ENCODE data around the gene ZNF598. TPM values are rescaled to one million over a fixed set of nuclear protein-coding genes. Genes with fewer than 3 reads are reported as not detected.

The ZNF598 gene
- polyA plus RNA-seq, 2 of the 4 experiments (the other 2 are of a cell fraction): 17.7 to 33.8 TPM

DNA sequence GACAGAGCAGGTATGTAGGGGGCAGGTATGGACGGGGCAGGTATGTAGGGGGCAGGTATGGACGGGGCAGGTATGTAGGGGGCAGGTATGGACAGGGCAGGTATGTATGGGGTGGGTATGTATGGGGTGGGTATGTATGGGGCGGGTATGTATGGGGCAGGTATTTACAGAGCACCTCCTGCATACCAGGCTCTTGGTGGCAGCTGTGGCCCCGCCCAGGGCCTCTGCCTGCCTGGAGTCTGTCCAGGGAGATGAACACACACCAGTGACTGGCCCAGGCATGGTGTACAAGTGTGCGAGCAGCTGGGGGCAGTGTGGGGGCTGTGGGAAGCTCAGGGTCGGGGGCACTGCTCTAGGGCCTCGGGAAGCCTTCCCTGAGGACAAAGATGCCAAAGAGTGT is 59.6 kb downstream of the ZNF598 start:
- WGBS (ENCODE audit: missing lambda C conversion rate): 34% methylated on average over 5 of the region's 7 CpGs
- ATAC-seq: peak; percentile 34 to 46
- TF ChIP-seq HOXB13 (CRISPR knock-in tag; IDR thresholded peaks at IDR 0.05; ENCODE audit: low read depth) (no peak), RCOR1 (IDR thresholded peaks at IDR 0.05; ENCODE audit: low read depth, low read length) (no peak), GATA3 (IDR thresholded peaks at IDR 0.05; ENCODE audit: borderline replicate concordance) (no peak), CHD2 (IDR thresholded peaks at IDR 0.05; ENCODE audit: low read length, partially characterized antibody) (no peak), NR3C1 (IDR thresholded peaks at IDR 0.05) (no peak), ZNF302 (CRISPR knock-in tag; IDR thresholded peaks at IDR 0.05) (no peak), HOXA7 (CRISPR knock-in tag; IDR thresholded peaks at IDR 0.05) (no peak)
- TF ChIP-seq, protein P1, sequence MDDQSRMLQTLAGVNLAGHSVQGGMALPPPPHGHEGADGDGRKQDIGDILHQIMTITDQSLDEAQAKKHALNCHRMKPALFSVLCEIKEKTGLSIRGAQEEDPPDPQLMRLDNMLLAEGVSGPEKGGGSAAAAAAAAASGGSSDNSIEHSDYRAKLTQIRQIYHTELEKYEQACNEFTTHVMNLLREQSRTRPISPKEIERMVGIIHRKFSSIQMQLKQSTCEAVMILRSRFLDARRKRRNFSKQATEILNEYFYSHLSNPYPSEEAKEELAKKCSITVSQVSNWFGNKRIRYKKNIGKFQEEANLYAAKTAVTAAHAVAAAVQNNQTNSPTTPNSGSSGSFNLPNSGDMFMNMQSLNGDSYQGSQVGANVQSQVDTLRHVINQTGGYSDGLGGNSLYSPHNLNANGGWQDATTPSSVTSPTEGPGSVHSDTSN (IDR thresholded peaks at IDR 0.05): no peak
- TF ChIP-seq, protein P2, sequence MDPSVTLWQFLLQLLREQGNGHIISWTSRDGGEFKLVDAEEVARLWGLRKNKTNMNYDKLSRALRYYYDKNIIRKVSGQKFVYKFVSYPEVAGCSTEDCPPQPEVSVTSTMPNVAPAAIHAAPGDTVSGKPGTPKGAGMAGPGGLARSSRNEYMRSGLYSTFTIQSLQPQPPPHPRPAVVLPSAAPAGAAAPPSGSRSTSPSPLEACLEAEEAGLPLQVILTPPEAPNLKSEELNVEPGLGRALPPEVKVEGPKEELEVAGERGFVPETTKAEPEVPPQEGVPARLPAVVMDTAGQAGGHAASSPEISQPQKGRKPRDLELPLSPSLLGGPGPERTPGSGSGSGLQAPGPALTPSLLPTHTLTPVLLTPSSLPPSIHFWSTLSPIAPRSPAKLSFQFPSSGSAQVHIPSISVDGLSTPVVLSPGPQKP (IDR thresholded peaks at IDR 0.05; ENCODE audit: low read depth, low read length): no peak
- Histone ChIP-seq H3K4me2 (no peak overlapping the region), H3K4me1 (no peaks in the 10 kb centered on the region), H3K27ac (no peak overlapping the region), H3K4me3 (no peak overlapping the region), H3K9me3 (no peaks in the 10 kb centered on the region)
- no peak for FAIRE-seq
- ChIA-PET CTCF (interaction anchor here (1.1 to 1.4 kb wide), 3 partner anchors 9 to 105 kb away, joined by 3 to 7 read pairs (median 3); partner anchors contain the start of gene NDUFB10), POLR2A (interaction anchor here (3.2 kb wide), 1 partner anchor 15 kb away, joined by 18 read pairs; the partner anchor contains the start of gene RPS2)
- no peak for DNase-seq (ENCODE audit: low read depth in 1 of 2, low spot score in 1 of 2)

DNA sequence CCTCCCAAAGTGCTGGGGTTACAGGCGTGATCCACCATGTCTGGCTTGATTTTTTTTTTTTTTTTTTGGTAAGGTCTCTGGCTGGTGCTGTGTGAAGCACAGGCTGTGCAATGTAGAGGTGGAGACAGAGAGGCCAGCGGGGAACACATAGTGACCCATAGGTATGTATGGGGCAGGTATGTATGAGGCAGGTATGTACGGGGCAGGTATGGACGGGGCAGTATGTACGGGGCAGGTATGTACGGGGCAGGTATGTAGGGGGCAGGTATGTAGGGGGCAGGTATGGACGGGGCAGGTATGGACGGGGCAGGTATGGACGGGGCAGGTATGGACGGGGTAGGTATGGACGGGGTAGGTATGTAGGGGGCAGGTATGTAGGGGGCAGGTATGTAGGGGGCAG is 60.1 kb downstream of the ZNF598 start:
- no peak overlapping the region for H3K4me3 ChIP-seq
- no peak for FAIRE-seq
- no peak for ATAC-seq
- CTCF ChIA-PET: interaction anchor here (0.6 to 1.4 kb wide), 5 partner anchors 10 to 139 kb away, joined by 3 to 7 read pairs (median 3); partner anchors contain the start of gene NDUFB10
- DNase-seq (ENCODE audit: low read depth in 1 of 2, low spot score in 1 of 2): no peak
- H3K9me3 ChIP-seq: no peaks in the 10 kb centered on the region
- 70% methylated on average over 6 of the region's 11 CpGs for WGBS (ENCODE audit: missing lambda C conversion rate)
- POLR2A ChIA-PET: no interaction called here
- no peak overlapping the region for H3K27ac ChIP-seq
- TF ChIP-seq MAZ (IDR thresholded peaks at IDR 0.05; ENCODE audit: borderline replicate concordance, low read depth, low read length): no peak
- TF ChIP-seq, protein P3, sequence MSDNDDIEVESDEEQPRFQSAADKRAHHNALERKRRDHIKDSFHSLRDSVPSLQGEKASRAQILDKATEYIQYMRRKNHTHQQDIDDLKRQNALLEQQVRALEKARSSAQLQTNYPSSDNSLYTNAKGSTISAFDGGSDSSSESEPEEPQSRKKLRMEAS (IDR thresholded peaks at IDR 0.05): no peak
- TF ChIP-seq, protein P4, sequence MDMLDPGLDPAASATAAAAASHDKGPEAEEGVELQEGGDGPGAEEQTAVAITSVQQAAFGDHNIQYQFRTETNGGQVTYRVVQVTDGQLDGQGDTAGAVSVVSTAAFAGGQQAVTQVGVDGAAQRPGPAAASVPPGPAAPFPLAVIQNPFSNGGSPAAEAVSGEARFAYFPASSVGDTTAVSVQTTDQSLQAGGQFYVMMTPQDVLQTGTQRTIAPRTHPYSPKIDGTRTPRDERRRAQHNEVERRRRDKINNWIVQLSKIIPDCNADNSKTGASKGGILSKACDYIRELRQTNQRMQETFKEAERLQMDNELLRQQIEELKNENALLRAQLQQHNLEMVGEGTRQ (IDR thresholded peaks at IDR 0.05): no peak
- TF ChIP-seq, protein P5, sequence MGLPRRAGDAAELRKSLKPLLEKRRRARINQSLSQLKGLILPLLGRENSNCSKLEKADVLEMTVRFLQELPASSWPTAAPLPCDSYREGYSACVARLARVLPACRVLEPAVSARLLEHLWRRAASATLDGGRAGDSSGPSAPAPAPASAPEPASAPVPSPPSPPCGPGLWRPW (IDR thresholded peaks at IDR 0.05): no peak
- no peak for TF ChIP-seq NPAS2 (CRISPR knock-in tag; IDR thresholded peaks at IDR 0.05; ENCODE audit: borderline replicate concordance)
- TF ChIP-seq HDAC2 (IDR thresholded peaks at IDR 0.05): no peak
- TF ChIP-seq POLR2A (IDR thresholded peaks at IDR 0.05; ENCODE audit: low read length): no peak
- TF ChIP-seq POLR2AphosphoS2 (conservative IDR thresholded peaks at IDR 0.05; ENCODE audit: low read length): no peak
- no peak for TF ChIP-seq SMC3 (IDR thresholded peaks at IDR 0.05)
- TF ChIP-seq KDM1A (IDR thresholded peaks at IDR 0.05; ENCODE audit: low read depth): no peak
- no peak for TF ChIP-seq ZFP36 (IDR thresholded peaks at IDR 0.05; ENCODE audit: borderline replicate concordance, partially characterized antibody)
- TF ChIP-seq EHMT2 (IDR thresholded peaks at IDR 0.05; ENCODE audit: low read depth): no peak
- TF ChIP-seq JUNB (IDR thresholded peaks at IDR 0.05): no peak
- no peak for TF ChIP-seq MYC (IDR thresholded peaks at IDR 0.05; ENCODE audit: borderline replicate concordance, low read length)
- TF ChIP-seq BHLHE40 (IDR thresholded peaks at IDR 0.05; ENCODE audit: low read depth, low read length): no peak
- TF ChIP-seq MAFK (IDR thresholded peaks at IDR 0.05; ENCODE audit: partially characterized antibody): no peak
- no peak for TF ChIP-seq CHD4 (IDR thresholded peaks at IDR 0.05; ENCODE audit: borderline replicate concordance)
- no peak for TF ChIP-seq ESRRA (IDR thresholded peaks at IDR 0.05; ENCODE audit: borderline replicate concordance, low read length)
- H3K4me2 ChIP-seq: no peak overlapping the region
- no peaks in the 10 kb centered on the region for H3K4me1 ChIP-seq

Small RNA genes within 50 kb of the gene (small RNA-seq; reads per million reads assigned to genes)
- gene AC005363.2 (0 to 1.7 (median 0) reads per million in 6 experiments), gene RN7SL219P (0 reads per million in 6 experiments), gene SNORA10 (0 reads per million in 6 experiments), gene SNORA64 (0 reads per million in 6 experiments)

Other genes with a start within 250 kb of the ZNF598 start
Only the 30 nearest of the 33 such genes appear.
- 105 and 118 TPM in 2 replicates for gene MRPS34, start 236.7 kb downstream of the ZNF598 start, polyA plus RNA-seq (2011; rRNA removed)
- 210 to 220 TPM (median 214 TPM) in 3 replicates for gene MRPS34, start 236.7 kb downstream of the ZNF598 start, polyA plus RNA-seq (2017; fragmentation: RNase III; extraction: RNeasy Plus Mini Kit Qiagen cat#74134 plus additional on column Dnase treatment)
- 9.2 and 10.6 TPM in 2 replicates for gene SPSB3, start 227.2 kb downstream of the ZNF598 start, polyA plus RNA-seq (2011; rRNA removed)
- gene SPSB3, start 227.2 kb downstream of the ZNF598 start, polyA plus RNA-seq (2017; fragmentation: RNase III; extraction: RNeasy Plus Mini Kit Qiagen cat#74134 plus additional on column Dnase treatment): 10.6 to 17.3 TPM (median 14.6 TPM) in 3 replicates
- 21.9 and 24.7 TPM in 2 replicates for gene NUBP2, start 226.9 kb downstream of the ZNF598 start, polyA plus RNA-seq (2011; rRNA removed)
- 58.9 to 65.3 TPM (median 60.7 TPM) in 3 replicates for gene NUBP2, start 226.9 kb downstream of the ZNF598 start, polyA plus RNA-seq (2017; fragmentation: RNase III; extraction: RNeasy Plus Mini Kit Qiagen cat#74134 plus additional on column Dnase treatment)
- gene IGFALS, start 216.1 kb downstream of the ZNF598 start, polyA plus RNA-seq (2011; rRNA removed): 0.08 TPM in 1 of 2 replicates, not detected in the other
- gene IGFALS, start 216.1 kb downstream of the ZNF598 start, polyA plus RNA-seq (2017; fragmentation: RNase III; extraction: RNeasy Plus Mini Kit Qiagen cat#74134 plus additional on column Dnase treatment): 0.05 to 0.08 TPM in 2 of 3 replicates, not detected in the other
- 27.2 and 34.9 TPM in 2 replicates for gene HAGH, start 183.0 kb downstream of the ZNF598 start, polyA plus RNA-seq (2011; rRNA removed)
- 58.7 to 66.4 TPM (median 59.8 TPM) in 3 replicates for gene HAGH, start 183.0 kb downstream of the ZNF598 start, polyA plus RNA-seq (2017; fragmentation: RNase III; extraction: RNeasy Plus Mini Kit Qiagen cat#74134 plus additional on column Dnase treatment)
- gene FAHD1, start 182.6 kb downstream of the ZNF598 start, polyA plus RNA-seq (2011; rRNA removed): 30.2 and 30.6 TPM in 2 replicates
- 63.2 to 68.4 TPM (median 64.5 TPM) in 3 replicates for gene FAHD1, start 182.6 kb downstream of the ZNF598 start, polyA plus RNA-seq (2017; fragmentation: RNase III; extraction: RNeasy Plus Mini Kit Qiagen cat#74134 plus additional on column Dnase treatment)
- gene MEIOB, start 137.7 kb downstream of the ZNF598 start, polyA plus RNA-seq (2011; rRNA removed): 7.5 and 9.1 TPM in 2 replicates
- 2.9 to 3.5 TPM (median 2.9 TPM) in 3 replicates for gene MEIOB, start 137.7 kb downstream of the ZNF598 start, polyA plus RNA-seq (2017; fragmentation: RNase III; extraction: RNeasy Plus Mini Kit Qiagen cat#74134 plus additional on column Dnase treatment)
- 1.1 and 1.5 TPM in 2 replicates for gene HS3ST6, start 91.4 kb downstream of the ZNF598 start, polyA plus RNA-seq (2011; rRNA removed)
- gene HS3ST6, start 91.4 kb downstream of the ZNF598 start, polyA plus RNA-seq (2017; fragmentation: RNase III; extraction: RNeasy Plus Mini Kit Qiagen cat#74134 plus additional on column Dnase treatment): 1.4 to 2.6 TPM (median 2.0 TPM) in 3 replicates
- gene MSRB1, start 66.6 kb downstream of the ZNF598 start, polyA plus RNA-seq (2011; rRNA removed): 27.7 and 34.4 TPM in 2 replicates
- 27.7 to 38.4 TPM (median 37.5 TPM) in 3 replicates for gene MSRB1, start 66.6 kb downstream of the ZNF598 start, polyA plus RNA-seq (2017; fragmentation: RNase III; extraction: RNeasy Plus Mini Kit Qiagen cat#74134 plus additional on column Dnase treatment)
- not detected in 2 replicates for gene RPL3L, start 55.1 kb downstream of the ZNF598 start, polyA plus RNA-seq (2011; rRNA removed)
- 0.20 TPM in 1 of 3 replicates, not detected in the others for gene RPL3L, start 55.1 kb downstream of the ZNF598 start, polyA plus RNA-seq (2017; fragmentation: RNase III; extraction: RNeasy Plus Mini Kit Qiagen cat#74134 plus additional on column Dnase treatment)
- gene NDUFB10, start 50.3 kb downstream of the ZNF598 start, polyA plus RNA-seq (2011; rRNA removed): 151 and 198 TPM in 2 replicates
- 367 to 410 TPM (median 389 TPM) in 3 replicates for gene NDUFB10, start 50.3 kb downstream of the ZNF598 start, polyA plus RNA-seq (2017; fragmentation: RNase III; extraction: RNeasy Plus Mini Kit Qiagen cat#74134 plus additional on column Dnase treatment)
- gene RPS2, start 45.0 kb downstream of the ZNF598 start, polyA plus RNA-seq (2011; rRNA removed): 2,621 and 3,507 TPM in 2 replicates
- gene RPS2, start 45.0 kb downstream of the ZNF598 start, polyA plus RNA-seq (2017; fragmentation: RNase III; extraction: RNeasy Plus Mini Kit Qiagen cat#74134 plus additional on column Dnase treatment): 3,378 to 3,689 TPM (median 3,626 TPM) in 3 replicates
- gene RNF151, start 43.0 kb downstream of the ZNF598 start, polyA plus RNA-seq (2011; rRNA removed): not detected in 2 replicates
- not detected in 3 replicates for gene RNF151, start 43.0 kb downstream of the ZNF598 start, polyA plus RNA-seq (2017; fragmentation: RNase III; extraction: RNeasy Plus Mini Kit Qiagen cat#74134 plus additional on column Dnase treatment)
- gene TBL3, start 37.8 kb downstream of the ZNF598 start, polyA plus RNA-seq (2011; rRNA removed): 21.9 and 25.9 TPM in 2 replicates
- gene TBL3, start 37.8 kb downstream of the ZNF598 start, polyA plus RNA-seq (2017; fragmentation: RNase III; extraction: RNeasy Plus Mini Kit Qiagen cat#74134 plus additional on column Dnase treatment): 41.9 to 45.0 TPM (median 42.8 TPM) in 3 replicates
- not detected in 2 replicates for gene NOXO1, start 28.4 kb downstream of the ZNF598 start, polyA plus RNA-seq (2011; rRNA removed)
- 0.25 to 0.32 TPM (median 0.26 TPM) in 3 replicates for gene NOXO1, start 28.4 kb downstream of the ZNF598 start, polyA plus RNA-seq (2017; fragmentation: RNase III; extraction: RNeasy Plus Mini Kit Qiagen cat#74134 plus additional on column Dnase treatment)
- 11.9 and 12.9 TPM in 2 replicates for gene GFER, start 25.6 kb downstream of the ZNF598 start, polyA plus RNA-seq (2011; rRNA removed)
- 33.9 to 34.9 TPM (median 34.8 TPM) in 3 replicates for gene GFER, start 25.6 kb downstream of the ZNF598 start, polyA plus RNA-seq (2017; fragmentation: RNase III; extraction: RNeasy Plus Mini Kit Qiagen cat#74134 plus additional on column Dnase treatment)
- 4.9 and 5.7 TPM in 2 replicates for gene SYNGR3, start 19.9 kb downstream of the ZNF598 start, polyA plus RNA-seq (2011; rRNA removed)
- 4.1 to 5.0 TPM (median 4.4 TPM) in 3 replicates for gene SYNGR3, start 19.9 kb downstream of the ZNF598 start, polyA plus RNA-seq (2017; fragmentation: RNase III; extraction: RNeasy Plus Mini Kit Qiagen cat#74134 plus additional on column Dnase treatment)
- 0.13 and 0.26 TPM in 2 replicates for gene NPW, start 10.0 kb upstream of the ZNF598 start, polyA plus RNA-seq (2011; rRNA removed)
- 1.0 to 1.6 TPM (median 1.2 TPM) in 3 replicates for gene NPW, start 10.0 kb upstream of the ZNF598 start, polyA plus RNA-seq (2017; fragmentation: RNase III; extraction: RNeasy Plus Mini Kit Qiagen cat#74134 plus additional on column Dnase treatment)
- gene NHERF2, start 17.1 kb upstream of the ZNF598 start, polyA plus RNA-seq (2011; rRNA removed): 33.1 and 35.0 TPM in 2 replicates
- 27.3 to 32.3 TPM (median 31.0 TPM) in 3 replicates for gene NHERF2, start 17.1 kb upstream of the ZNF598 start, polyA plus RNA-seq (2017; fragmentation: RNase III; extraction: RNeasy Plus Mini Kit Qiagen cat#74134 plus additional on column Dnase treatment)
- gene NTHL1, start 38.0 kb upstream of the ZNF598 start, polyA plus RNA-seq (2011; rRNA removed): 28.8 and 34.8 TPM in 2 replicates
- gene NTHL1, start 38.0 kb upstream of the ZNF598 start, polyA plus RNA-seq (2017; fragmentation: RNase III; extraction: RNeasy Plus Mini Kit Qiagen cat#74134 plus additional on column Dnase treatment): 41.4 to 42.3 TPM (median 42.1 TPM) in 3 replicates
- 32.6 and 41.7 TPM in 2 replicates for gene TSC2, start 38.2 kb upstream of the ZNF598 start, polyA plus RNA-seq (2011; rRNA removed)
- 42.0 to 47.3 TPM (median 45.1 TPM) in 3 replicates for gene TSC2, start 38.2 kb upstream of the ZNF598 start, polyA plus RNA-seq (2017; fragmentation: RNase III; extraction: RNeasy Plus Mini Kit Qiagen cat#74134 plus additional on column Dnase treatment)
- gene PKD1, start 126.1 kb upstream of the ZNF598 start, polyA plus RNA-seq (2011; rRNA removed): 11.5 and 17.3 TPM in 2 replicates
- 38.4 to 39.7 TPM (median 39.2 TPM) in 3 replicates for gene PKD1, start 126.1 kb upstream of the ZNF598 start, polyA plus RNA-seq (2017; fragmentation: RNase III; extraction: RNeasy Plus Mini Kit Qiagen cat#74134 plus additional on column Dnase treatment)
- gene RAB26, start 138.8 kb upstream of the ZNF598 start, polyA plus RNA-seq (2011; rRNA removed): 6.7 and 7.5 TPM in 2 replicates
- 5.7 to 7.3 TPM (median 6.7 TPM) in 3 replicates for gene RAB26, start 138.8 kb upstream of the ZNF598 start, polyA plus RNA-seq (2017; fragmentation: RNase III; extraction: RNeasy Plus Mini Kit Qiagen cat#74134 plus additional on column Dnase treatment)
- 31.9 and 32.0 TPM in 2 replicates for gene TRAF7, start 146.0 kb upstream of the ZNF598 start, polyA plus RNA-seq (2011; rRNA removed)
- 47.6 to 50.0 TPM (median 48.1 TPM) in 3 replicates for gene TRAF7, start 146.0 kb upstream of the ZNF598 start, polyA plus RNA-seq (2017; fragmentation: RNase III; extraction: RNeasy Plus Mini Kit Qiagen cat#74134 plus additional on column Dnase treatment)
- 0.13 and 0.27 TPM in 2 replicates for gene CASKIN1, start 186.8 kb upstream of the ZNF598 start, polyA plus RNA-seq (2011; rRNA removed)
- gene CASKIN1, start 186.8 kb upstream of the ZNF598 start, polyA plus RNA-seq (2017; fragmentation: RNase III; extraction: RNeasy Plus Mini Kit Qiagen cat#74134 plus additional on column Dnase treatment): 0.72 to 1.0 TPM (median 0.87 TPM) in 3 replicates
- gene MLST8, start 195.6 kb upstream of the ZNF598 start, polyA plus RNA-seq (2011; rRNA removed): 46.8 and 49.5 TPM in 2 replicates
- 48.4 to 53.9 TPM (median 50.4 TPM) in 3 replicates for gene MLST8, start 195.6 kb upstream of the ZNF598 start, polyA plus RNA-seq (2017; fragmentation: RNase III; extraction: RNeasy Plus Mini Kit Qiagen cat#74134 plus additional on column Dnase treatment)
- gene BRICD5, start 201.0 kb upstream of the ZNF598 start, polyA plus RNA-seq (2011; rRNA removed): 2.0 and 3.1 TPM in 2 replicates
- gene BRICD5, start 201.0 kb upstream of the ZNF598 start, polyA plus RNA-seq (2017; fragmentation: RNase III; extraction: RNeasy Plus Mini Kit Qiagen cat#74134 plus additional on column Dnase treatment): 7.4 to 11.6 TPM (median 9.1 TPM) in 3 replicates
- 13.9 and 15.0 TPM in 2 replicates for gene PGP, start 205.0 kb upstream of the ZNF598 start, polyA plus RNA-seq (2011; rRNA removed)
- gene PGP, start 205.0 kb upstream of the ZNF598 start, polyA plus RNA-seq (2017; fragmentation: RNase III; extraction: RNeasy Plus Mini Kit Qiagen cat#74134 plus additional on column Dnase treatment): 27.7 to 33.7 TPM (median 31.9 TPM) in 3 replicates
- 10.4 and 11.0 TPM in 2 replicates for gene E4F1, start 213.8 kb upstream of the ZNF598 start, polyA plus RNA-seq (2011; rRNA removed)
- gene E4F1, start 213.8 kb upstream of the ZNF598 start, polyA plus RNA-seq (2017; fragmentation: RNase III; extraction: RNeasy Plus Mini Kit Qiagen cat#74134 plus additional on column Dnase treatment): 22.0 to 24.4 TPM (median 23.3 TPM) in 3 replicates
- gene DNASE1L2, start 226.6 kb upstream of the ZNF598 start, polyA plus RNA-seq (2011; rRNA removed): 0.36 and 0.65 TPM in 2 replicates
- 0.88 to 1.5 TPM (median 1.2 TPM) in 3 replicates for gene DNASE1L2, start 226.6 kb upstream of the ZNF598 start, polyA plus RNA-seq (2017; fragmentation: RNase III; extraction: RNeasy Plus Mini Kit Qiagen cat#74134 plus additional on column Dnase treatment)